HG02678 (cell line): ENCODE data around the gene ATP8B4.
"Not testable (repeated sequence)": the region's sequence is repeated elsewhere in the genome, so short reads cannot be mapped to it uniquely, and the experiment has no call there.

Experiments used
- ATAC-seq: cut with Tn5 transposase; IDR thresholded peaks from one replicate; pipeline ENCODE4 v1.9.1; 2021; ENCODE audit warnings: mild to moderate bottlenecking, moderate library complexity; ENCODE audit not compliant: unreplicated experiment

The ATP8B4 gene

DNA sequence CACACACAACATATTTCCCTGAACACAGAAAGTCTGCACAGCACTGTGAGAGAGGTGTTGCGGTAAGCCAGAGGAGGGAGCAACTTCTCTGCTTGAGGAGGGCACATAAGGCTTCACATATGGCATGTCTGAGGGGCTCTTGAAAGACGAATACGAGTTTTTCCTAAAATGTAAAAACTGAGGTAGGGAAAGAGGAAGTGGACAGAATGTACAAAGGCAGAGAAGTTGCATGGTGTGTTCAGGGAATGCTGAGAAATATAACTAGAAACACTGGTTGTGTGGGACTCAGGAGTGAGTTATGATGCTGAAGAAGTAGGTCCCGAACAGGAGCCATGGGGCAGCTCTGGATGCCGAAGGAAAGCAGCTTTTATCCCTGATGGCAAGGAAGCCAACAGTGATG lies 22.8 kb upstream of the ATP8B4 start:
- no peak for ATAC-seq

DNA sequence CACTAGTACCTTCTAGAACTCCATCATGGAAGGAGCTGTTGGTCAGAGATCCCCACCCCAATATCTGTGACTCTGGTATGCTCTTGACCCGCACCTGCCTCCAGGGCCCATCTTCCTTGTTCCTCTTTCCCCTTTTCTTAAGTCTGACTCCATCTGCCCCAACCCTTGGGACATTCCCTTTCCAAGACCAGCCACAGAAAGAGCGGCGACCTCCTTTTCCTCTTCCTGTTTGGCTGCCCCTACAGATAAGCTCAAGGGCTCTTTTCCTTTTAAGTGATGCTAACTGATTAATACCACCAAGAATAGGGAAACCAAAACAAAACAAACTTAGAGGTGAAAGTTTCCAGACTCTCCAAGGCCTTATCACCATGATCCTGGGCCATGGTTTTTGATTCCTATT lies 21.9 kb upstream of the ATP8B4 start:
- no peak for ATAC-seq

DNA sequence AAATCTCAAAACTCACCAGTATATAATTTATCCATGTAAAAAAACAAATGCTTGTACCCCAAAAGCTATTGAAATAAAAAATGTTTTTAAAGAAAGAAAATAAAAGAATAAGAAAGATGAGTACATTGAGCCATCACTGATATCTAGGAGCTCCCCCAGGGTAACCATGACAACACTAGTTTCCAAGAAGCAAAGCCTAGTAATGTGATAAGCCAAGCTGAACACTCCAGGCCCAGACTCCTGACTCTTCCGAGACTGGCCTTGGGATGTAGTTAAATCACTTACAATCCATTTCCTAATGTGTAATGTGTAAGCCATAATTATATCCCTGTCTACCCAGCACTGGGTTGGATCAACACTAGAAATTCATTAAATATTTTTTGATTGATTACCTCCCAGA lies 21.1 kb upstream of the ATP8B4 start:
- ATAC-seq, result no peak

GRCh38 chr15:50138391-50138790 lies 19.4 kb upstream of the ATP8B4 start:
- ATAC-seq, result no peak

- ATAC-seq, result no peak
Observed at GRCh38 chr15:50137893-50138292, 18.9 kb upstream of the ATP8B4 start.

DNA sequence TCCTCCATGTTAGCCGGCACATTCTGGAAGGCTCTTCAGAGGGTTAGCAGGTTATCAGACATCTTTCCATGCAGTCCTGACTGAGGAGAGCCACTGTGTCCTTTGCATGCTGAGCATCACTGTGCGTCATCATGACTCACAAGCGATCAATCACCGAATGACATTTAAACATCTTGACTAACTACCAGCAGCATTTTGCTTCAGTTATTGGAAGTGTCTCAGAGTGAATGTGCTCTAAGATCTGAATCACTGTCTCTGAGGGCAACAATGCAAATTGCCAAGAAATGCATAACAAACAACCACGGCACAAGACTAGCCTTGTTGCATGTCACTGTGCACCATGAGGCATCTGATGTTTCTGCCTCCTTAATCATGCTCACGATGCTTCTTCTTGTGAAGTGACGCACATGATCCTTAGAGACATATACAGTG lies 18.3 kb upstream of the ATP8B4 start:
- ATAC-seq, result no peak

DNA sequence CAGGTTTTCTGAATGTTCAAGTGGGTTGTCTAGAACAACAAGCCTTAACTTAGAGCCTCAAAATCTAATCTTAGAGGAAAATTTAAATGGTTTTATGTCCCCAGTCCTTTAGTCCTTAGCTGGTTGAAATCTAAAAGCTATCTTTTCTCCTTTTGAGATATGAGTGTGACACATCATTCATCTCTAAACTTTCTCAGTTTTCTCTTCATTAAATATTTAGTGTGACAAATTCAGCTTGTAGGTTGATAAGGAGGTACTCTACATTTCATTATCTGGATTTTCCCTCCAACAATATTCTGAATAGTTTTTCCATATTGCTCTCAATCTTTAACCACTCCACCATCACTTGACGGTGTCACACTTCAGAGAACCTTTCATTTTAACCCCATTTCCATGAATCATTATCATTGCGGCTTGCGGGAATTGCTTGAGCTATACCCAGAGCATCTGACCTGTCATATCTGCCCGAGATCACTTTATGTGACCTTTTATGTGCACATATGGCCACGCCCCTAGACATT lies 16.1 kb upstream of the ATP8B4 start:
- peak; percentile 55 for ATAC-seq

DNA sequence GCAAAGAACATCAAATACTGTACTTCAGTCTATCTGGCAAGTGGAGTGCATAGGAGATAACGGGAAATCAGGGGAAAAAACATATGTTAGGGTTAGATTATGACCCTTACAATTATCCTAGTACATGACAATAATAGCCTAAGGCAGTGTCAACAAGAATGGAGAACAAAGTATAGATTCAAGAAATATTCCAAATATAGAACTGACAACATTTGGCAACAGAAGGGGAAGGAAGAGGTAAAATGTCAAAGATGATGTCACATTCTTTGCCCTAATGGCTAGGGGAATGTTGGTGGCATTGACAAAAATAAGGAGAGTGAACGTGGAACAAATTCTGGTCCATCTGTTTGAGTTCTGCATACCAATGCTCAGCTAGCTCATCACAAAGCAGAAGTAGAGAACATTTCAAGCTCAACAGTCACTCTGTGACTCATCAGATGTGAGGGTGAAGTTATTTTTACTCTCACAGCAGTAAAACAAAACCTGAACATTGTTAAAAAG lies 15.5 kb upstream of the ATP8B4 start:
- peak; percentile 70 for ATAC-seq

- not testable (repeated sequence) for ATAC-seq
Observed at GRCh38 chr15:50132251-50132984, 13.4 kb upstream of the ATP8B4 start.

GRCh38 chr15:50131617-50132016 lies 12.6 kb upstream of the ATP8B4 start:
- no peak for ATAC-seq

- no peak for ATAC-seq
Observed at GRCh38 chr15:50128266-50128665, 9.2 kb upstream of the ATP8B4 start.

DNA sequence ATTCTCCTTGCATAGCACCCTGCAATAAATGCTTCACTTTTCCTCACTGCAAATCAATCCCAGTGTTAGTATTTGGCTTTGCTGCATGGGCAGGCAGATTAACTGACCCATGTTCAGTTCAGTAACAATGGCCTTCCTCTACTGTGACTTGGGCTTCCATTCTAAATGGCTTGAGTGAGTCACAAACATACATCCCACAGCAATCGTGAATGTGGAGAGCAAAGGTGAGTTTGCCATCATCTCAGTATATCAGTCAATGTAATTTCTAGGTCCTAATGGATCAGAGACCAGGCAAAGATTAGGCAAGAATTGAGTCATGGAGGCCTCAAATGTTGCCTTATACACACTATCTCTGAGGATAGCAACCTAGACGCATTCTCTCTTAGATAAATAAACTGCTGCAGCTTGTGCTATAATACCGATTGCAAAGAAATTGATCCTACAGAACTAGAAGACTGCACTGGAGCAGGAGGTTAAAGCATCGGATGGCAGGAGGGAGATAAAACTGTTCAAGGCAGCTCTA lies 8.3 kb upstream of the ATP8B4 start:
- ATAC-seq, result no peak

DNA sequence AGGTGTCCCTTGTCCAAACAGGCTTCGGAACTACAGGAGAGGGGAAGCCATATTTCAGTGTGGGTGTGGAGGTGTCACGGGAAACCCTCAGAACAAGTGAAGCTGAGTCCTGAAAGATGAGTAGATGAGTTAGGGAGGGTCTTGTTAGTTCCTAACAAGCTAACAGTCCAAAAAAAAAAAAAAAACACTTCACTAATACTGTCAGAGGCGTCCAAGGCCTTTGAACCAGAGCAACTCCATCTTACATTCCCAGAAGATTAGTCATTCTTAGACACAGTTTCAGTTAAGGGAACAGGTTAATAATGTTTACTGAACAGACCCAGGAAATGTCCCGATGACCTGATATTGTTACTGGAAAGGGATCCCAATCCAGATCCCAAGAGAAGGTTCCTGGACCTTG lies 7.0 kb upstream of the ATP8B4 start:
- no peak for ATAC-seq

- ATAC-seq, result no peak
Observed at GRCh38 chr15:50124631-50125030, 5.6 kb upstream of the ATP8B4 start.

GRCh38 chr15:50123861-50124557 lies 5.0 kb upstream of the ATP8B4 start:
- no peak for ATAC-seq

DNA sequence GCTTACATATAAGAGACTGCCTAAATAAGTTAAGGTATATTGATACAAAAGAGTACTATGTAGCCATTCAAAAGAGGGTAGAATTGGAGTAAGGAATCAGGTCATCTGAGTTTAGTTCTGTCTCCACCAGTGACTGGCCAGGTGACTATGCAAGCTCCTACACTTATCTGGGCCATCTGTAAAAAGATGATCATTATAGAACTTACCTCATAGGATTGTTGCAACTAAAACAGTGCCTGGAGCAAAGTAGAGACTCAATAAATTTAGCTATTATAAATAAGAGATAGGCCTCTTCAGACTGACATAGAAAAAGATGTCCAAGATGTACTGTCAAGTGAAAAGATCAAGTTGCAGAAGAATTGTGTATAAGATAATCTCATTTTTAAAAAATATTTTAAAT lies 1.7 kb upstream of the ATP8B4 start:
- no peak for ATAC-seq

DNA sequence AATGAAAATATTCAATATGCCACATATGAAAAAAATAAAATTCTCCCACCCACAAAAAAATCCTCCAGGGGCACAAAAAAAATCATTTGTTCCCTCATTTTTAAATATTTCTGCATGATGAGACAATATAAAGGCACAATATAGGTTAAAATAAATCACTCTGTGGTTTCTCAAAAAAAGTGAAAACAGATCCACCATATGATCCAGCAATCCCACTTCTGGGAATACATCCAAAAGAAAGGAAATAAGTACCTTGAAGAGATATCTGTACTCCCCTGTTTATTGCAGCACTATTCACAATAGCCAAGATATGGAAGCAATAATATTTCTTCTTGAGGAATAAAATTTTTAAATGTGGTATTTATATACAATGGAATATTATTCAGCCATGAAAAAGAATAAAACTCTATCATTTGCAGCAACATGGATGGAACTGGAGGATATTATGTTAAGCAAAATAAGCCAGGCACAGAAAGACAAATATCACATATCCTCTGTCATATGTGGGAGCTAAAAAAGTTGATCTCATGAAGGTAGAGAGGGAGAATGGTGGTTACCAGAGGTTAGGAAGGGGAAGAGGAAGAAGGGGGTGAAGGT lies 1.5 kb downstream of the ATP8B4 start:
- ATAC-seq, result no peak

GRCh38 chr15:50116477-50116876 lies 2.6 kb downstream of the ATP8B4 start:
- ATAC-seq, result no peak

DNA sequence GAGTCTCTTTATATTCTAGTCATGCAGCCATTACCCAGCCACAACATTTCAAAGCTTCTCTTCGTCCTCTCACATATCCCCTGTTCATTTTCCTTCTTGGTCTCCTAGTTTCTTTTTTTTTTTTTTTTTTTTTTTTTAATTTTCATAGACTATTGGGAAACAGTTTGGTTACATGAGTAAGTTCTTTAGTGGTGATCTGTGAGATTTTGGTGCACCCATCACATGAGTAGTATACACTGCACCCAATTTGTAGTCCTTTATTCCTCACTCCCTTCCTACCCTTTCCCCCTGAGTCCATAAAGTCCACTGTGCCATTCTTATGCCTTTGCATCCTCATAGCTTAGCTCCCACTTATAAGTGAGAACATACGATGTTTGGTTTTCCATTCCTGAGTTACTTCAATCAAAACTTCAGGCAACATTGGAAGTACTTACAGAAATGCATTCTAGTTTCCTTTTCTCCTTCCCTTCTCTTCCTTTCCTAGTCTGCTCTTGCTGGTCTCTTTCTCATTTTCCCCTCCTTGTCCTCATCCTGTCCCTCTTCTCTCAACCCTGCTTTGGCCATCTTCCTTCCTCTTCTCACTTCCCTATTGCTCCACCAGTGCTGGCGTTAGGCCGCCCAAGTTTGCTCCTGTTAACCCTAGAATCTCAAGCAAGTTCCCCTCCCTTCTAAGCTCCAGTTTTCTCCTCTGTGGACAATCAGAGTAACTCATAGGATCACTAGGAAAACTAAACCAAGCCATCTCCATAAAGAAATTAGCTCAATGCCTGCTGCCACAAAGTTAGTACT lies 4.8 kb downstream of the ATP8B4 start:
- ATAC-seq, result no peak

DNA sequence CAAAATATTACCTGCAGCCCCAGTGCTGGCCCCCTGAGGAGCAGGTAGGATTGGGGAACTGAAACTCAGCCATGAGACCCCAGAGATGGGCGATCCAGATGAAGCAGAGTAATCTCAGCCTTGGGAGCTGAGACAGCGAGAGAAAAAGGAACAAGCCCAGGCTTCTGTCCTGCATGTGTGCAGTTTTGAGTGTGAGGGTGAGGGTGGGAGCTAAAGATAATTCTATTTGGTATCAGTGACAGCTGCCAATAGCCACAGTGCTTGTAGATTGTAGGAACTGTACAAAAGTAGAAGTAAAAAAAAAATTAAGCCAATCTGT lies 5.9 kb downstream of the ATP8B4 start:
- no peak for ATAC-seq
